ENCODE data around the gene TECRL. TPM values are rescaled to one million over a fixed set of nuclear protein-coding genes. Genes with fewer than 3 reads are reported as not detected.

The TECRL gene
- total and polyA plus RNA-seq, 10 of the 15 experiments (the other 5 are each of a cell fraction or from before 2014, with no cell fraction given), result 0.10 TPM; not detected in 9

GRCh38 chr4:64340218-64341110, 68.8 kb downstream of the TECRL start (continued):
- no peak for TF ChIP-seq MAX (IDR thresholded peaks at IDR 0.05; ENCODE audit: low read depth, low read length)
- no peak for TF ChIP-seq PAX5 (IDR thresholded peaks at IDR 0.05; ENCODE audit: borderline replicate concordance, low read depth, low read length)
- TF ChIP-seq ZBED1 (IDR thresholded peaks at IDR 0.05; ENCODE audit: borderline replicate concordance), result no peak
- TF ChIP-seq IRF4 (IDR thresholded peaks at IDR 0.05; ENCODE audit: low read depth, low read length), result no peak
- no peak for TF ChIP-seq SPI1 (IDR thresholded peaks at IDR 0.05; ENCODE audit: borderline replicate concordance, insufficient read depth, low read depth, low read length)
- TF ChIP-seq ZSCAN29 (IDR thresholded peaks at IDR 0.05), result no peak

- CTCF ChIA-PET, result interaction anchor here (0.6 kb wide), 1 partner anchor 10 kb away, joined by 3 read pairs; no protein-coding TSS in a partner anchor
Measured at GRCh38 chr4:64334964-64335363, 74.3 kb downstream of the TECRL start.

More at GRCh38 chr4:64334964-64335363, 74.3 kb downstream of the TECRL start:
- H3K79me2 ChIP-seq (ENCODE audit: control insufficient read depth, insufficient read depth, low read length), result no peaks in the 10 kb centered on the region
- no peak overlapping the region for H2AFZ ChIP-seq (ENCODE audit: control insufficient read depth, low read depth, low read length)
- ATAC-seq, result no peak
- WGBS (ENCODE audit: insufficient coverage, insufficient replicate concordance, low lambda C conversion rate, missing lambda C conversion rate), result 40% methylated on average over 2 of the region's 2 CpGs
- H3K9me3 ChIP-seq (replicated peaks; ENCODE audit: control insufficient read depth, insufficient read depth, low read length), result no peaks in the 10 kb centered on the region
- no peak overlapping the region for H3K9ac ChIP-seq (ENCODE audit: control insufficient read depth, insufficient read depth, low read length)
- FAIRE-seq, result no peak
- H4K20me1 ChIP-seq (ENCODE audit: control insufficient read depth, insufficient read depth), result no peaks in the 10 kb centered on the region
- no TSS peak for BruUV-seq (replicated peaks)
- no peak overlapping the region for H3K27ac ChIP-seq (ENCODE audit: control insufficient read depth, insufficient read depth)
- H3K27me3 ChIP-seq (replicated peaks in 1 of 2; ENCODE audit: control insufficient read depth in 2 of 2, insufficient read depth in 2 of 2, low read length in 1 of 2), result no peaks in the 10 kb centered on the region
- H3K4me1 ChIP-seq (ENCODE audit: control insufficient read depth, insufficient read depth, low read length), result no peaks in the 10 kb centered on the region
- no peak overlapping the region for H3K4me2 ChIP-seq (ENCODE audit: control insufficient read depth, insufficient read depth)
- ChIA-PET POLR2A (no interaction called here), RAD21 (ENCODE audit: unreplicated experiment) (no interaction called here), SMC1A (ENCODE audit: uncharacterized antibody, unreplicated experiment) (no interaction called here)
- TF ChIP-seq RAD21 (IDR thresholded peaks at IDR 0.05; ENCODE audit: insufficient read depth, low read depth, low read length), result no peak
- no peak overlapping the region for H3K4me3 ChIP-seq
- no peaks in the 10 kb centered on the region for H3K36me3 ChIP-seq (ENCODE audit: control insufficient read depth in 2 of 2, insufficient read depth in 2 of 2, low read length in 1 of 2)
- intact Hi-C loops (cut with micrococcal nuclease; ENCODE audit: unreplicated experiment), result no loop called here
- in situ Hi-C loops (cut with MboI), result no loop called here
- DNase-seq (ENCODE audit: low read depth, low spot score), result no peak
